DMS 273 (cell line): Measurements from ENCODE around the gene FUNDC2.
"Not testable (repeated sequence)": the region's sequence is repeated elsewhere in the genome, so short reads cannot be mapped to it uniquely, and the experiment has no call there.

ENCODE experiments used
- DNase-seq: peaks from one replicate; lab custom pipeline; 2025; ENCODE audit not compliant: unreplicated experiment; lab: John Stamatoyannopoulos, UW

FUNDC2 gene, protein sequence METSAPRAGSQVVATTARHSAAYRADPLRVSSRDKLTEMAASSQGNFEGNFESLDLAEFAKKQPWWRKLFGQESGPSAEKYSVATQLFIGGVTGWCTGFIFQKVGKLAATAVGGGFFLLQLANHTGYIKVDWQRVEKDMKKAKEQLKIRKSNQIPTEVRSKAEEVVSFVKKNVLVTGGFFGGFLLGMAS

DNA sequence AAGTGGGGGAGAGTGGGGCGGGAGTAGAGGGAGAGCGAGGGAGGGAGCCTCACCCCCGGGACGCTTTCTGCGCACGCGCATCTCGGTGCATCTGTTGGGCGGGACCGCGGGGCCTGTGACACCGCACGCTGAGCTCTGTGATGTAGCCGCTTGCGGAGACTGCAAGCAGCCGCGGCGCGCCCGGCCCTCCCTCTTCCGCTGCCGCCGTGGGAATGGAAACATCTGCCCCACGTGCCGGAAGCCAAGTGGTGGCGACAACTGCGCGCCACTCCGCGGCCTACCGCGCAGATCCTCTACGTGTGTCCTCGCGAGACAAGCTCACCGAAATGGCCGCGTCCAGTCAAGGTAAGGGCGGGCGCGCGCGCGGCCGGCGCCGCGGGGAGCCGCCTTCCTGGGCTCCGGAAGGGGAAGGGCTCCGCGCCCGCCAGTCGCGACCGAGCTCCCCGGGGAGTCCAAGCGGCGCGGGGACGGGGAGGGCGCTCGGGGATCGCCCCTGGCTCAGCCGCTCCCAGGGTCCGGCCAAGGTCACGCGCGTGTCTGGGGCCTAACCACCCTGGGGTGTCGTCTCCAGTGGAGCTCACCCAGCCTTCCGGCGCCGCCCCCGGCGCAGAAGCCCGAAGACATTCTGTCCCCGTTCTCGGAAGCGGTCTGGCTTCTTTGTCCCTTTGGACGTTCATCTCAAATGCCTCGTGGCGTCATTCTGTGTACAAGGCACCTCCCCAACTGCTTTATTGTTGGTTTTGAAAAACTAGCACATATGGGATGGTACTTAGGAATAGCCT is at the start of gene FUNDC2:
Gene FUNDC2 (plus strand): TSS at position 118 of the 782 bp plus-strand sequence. CDS start 95 bp downstream, at position 213.
- DNase-seq = peak; percentile 98

DNA sequence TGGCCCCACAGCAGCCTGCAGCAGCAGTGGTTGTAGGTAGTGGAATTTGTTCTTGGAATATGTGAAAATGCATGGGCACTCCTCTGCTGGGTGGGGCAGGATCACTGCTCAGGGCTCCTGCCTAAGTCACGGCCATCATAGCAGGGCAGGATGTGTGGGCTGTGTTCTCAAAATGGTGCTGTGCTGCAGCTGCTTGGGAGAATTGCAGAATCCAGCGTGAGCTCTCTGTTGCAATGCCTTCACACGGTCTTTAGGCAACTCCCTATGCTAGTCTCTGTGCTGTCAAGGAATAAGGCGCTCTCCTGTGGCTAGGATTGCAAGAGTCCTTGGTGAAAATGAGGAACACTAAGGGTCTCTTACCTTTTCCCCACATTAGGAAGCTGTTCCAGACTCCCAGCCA is 47.0 kb upstream of the FUNDC2 start:
- DNase-seq = no peak

DNA sequence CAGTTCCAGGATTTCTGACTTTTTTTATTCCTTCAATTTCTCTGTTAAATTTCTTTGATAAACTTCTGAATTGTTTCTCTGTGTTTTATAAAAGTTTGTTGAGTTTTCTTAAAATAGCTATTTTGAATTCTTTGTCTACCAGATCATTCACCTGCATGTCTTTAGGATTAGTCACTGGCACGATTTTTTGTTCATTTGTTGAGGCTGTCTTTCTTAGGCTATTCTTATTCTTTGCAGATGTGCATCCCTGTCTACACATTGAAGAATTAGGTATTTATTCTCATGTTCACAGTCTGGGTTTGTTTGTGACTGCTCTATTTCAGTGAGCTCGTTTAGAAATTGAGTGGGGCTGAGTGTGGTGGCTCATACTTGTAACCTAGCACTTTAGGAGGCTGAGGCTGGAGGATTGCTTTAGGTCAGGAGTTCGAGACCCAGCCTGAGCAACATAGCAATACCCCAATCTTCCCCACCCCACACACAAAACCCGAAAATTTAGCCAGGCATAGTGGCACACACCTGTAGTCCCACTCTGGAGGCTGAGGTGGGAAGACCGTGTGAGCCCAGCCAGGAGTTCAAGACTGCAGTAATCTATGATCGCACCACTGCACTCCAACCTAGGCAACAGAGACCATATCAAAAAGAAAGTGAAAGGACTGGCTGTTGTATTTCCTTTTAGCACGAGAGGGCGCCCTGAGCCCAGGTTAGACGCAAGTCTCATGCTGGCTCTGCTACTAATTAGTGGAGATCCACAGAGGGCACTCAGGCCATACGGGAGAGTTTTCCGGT is 46.1 kb upstream of the FUNDC2 start:
- peak; percentile 90 for DNase-seq

DNA sequence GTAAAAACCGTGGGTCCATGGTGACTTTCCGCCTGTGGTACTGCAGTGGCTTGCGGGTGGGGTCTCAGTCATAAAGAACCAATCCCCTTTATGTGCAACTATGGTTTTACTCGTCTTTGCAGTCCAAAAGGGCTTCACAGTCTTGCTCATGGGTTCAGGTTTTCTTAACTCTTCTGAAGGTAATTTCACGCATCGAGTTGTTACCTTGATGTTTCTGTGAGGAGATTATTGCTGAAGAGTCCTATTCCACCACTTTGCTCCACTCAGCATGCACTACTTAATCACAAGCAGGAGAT is 45.6 kb upstream of the FUNDC2 start:
- DNase-seq = no peak

DNA sequence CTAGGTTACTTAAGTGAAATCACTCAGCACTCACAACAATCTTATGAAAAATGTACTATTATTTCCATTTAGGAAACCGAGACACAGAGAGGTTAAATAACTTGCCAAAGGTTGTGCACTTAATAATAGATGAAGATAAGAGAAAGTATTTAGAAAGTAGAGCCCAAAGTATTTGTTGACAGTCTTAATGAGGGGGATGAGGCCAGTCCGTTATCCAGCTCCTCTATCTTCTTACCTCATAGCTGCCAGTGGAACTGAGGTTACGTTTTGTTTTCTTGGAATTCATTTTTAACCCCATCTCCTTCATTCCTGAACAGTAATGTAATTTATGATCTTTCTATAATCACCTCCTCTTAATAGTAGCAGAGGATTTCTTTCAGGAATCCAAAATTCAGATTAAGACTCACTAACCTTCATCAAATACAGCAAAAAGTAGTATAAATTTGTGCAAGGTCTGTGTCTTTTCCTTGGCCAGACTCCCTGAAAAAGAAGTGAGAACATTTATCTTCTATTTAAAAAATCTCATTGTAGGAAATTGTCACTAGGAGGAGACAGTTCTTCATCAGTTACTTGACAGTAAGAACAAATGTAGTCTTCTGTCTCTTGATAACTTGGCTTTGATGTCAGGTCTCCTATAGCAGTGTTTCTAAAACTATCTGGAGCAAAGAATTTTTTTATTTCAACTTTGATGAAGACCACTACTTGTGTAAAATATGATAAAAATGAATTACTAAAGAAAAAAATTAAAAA is 39.6 kb upstream of the FUNDC2 start:
- DNase-seq = peak; percentile 15

DNA sequence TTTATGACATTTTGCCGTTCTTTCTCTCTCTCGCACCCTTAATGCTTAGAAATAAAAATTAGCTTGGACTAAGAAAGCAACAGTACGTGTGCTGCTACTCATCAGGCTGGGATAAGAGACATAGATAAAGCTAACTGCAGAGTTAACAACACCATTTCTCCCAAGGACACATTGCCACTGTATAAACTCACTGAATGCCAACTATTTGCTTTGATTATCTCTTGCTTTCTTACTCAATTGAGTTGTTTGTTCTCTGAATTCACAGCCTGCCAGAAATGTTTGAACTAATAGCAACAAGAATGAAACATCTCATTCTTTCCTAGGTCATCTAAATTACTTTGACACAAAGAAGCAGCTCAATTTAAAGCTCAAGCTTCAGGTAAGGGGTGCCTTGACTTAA is 38.7 kb upstream of the FUNDC2 start:
- DNase-seq = no peak

DNA sequence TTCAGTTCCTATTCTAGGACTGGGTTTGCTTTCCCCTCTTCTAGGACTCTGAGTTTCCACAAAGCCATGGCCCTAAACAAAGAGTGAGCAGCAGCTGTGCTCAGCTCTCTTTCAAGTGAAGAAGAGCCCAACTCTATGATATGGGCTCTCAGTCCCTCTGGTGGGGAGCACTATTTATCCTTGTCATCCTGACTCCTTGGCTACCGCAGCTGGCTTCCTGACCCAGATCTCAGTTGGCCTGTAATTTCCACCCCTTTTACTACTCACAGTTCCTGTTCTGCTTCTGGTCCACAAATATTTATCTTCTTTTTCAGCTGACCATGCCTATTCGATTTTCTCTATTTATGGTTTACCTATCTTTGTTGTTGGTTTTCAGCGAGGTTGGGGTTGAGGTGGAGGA is 37.9 kb upstream of the FUNDC2 start:
- no peak for DNase-seq

DNA sequence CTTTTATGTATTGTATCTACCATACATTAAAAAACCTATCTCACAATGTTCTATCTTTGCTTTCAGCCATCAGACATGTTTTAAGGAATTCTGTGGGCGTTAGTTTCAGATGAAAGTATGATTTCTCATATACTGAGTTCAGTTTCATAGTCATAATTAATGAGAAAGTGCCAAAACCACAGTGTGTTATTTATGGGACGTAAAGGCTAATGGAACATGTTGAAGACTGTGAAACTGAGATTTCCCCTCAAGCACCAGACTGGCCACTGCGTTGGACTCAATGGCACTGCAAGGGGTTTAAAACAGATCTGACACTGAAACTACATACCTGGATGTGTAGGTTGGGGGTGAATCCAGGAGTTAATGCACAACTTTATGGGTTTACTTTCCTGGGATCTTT is 36.1 kb upstream of the FUNDC2 start:
- no peak for DNase-seq

DNA sequence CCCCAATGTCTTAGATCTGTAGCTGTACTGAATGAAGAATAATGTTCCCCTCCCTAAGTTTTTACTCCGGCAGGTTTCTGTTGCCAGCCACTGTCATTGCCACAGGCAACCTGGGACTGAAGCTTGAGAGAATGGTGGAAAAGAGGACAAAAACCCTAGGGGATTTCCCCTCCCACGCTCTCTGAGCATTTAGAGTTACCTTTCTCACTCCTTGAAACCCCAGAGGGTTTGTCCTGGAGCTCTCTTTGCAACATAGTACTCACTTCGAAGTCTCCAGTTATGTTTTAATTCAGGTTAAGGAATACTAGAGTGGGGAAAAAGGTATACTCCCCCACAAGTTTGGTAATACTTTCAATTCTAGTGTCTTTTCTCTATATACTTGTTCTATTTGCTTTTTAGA is 35.6 kb upstream of the FUNDC2 start:
- DNase-seq = no peak

DNA sequence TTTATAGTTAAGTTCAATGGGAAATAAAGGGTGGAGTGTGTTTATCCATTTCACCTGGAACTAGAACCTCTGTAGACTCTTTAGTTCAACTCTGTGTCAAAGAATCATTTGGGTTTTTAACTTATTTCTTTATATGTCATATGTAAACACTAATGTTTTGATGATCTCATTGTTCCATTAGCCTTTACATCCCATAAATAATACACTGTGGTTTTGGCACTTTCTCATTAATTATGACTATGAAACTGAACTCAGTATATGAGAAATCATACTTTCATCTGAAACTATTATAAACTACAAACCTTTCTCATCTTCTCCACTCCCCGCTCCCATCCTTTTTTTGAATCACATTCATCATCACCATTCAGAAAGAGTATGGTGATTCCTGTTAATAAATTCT is 35.2 kb upstream of the FUNDC2 start:
- DNase-seq = no peak

DNA sequence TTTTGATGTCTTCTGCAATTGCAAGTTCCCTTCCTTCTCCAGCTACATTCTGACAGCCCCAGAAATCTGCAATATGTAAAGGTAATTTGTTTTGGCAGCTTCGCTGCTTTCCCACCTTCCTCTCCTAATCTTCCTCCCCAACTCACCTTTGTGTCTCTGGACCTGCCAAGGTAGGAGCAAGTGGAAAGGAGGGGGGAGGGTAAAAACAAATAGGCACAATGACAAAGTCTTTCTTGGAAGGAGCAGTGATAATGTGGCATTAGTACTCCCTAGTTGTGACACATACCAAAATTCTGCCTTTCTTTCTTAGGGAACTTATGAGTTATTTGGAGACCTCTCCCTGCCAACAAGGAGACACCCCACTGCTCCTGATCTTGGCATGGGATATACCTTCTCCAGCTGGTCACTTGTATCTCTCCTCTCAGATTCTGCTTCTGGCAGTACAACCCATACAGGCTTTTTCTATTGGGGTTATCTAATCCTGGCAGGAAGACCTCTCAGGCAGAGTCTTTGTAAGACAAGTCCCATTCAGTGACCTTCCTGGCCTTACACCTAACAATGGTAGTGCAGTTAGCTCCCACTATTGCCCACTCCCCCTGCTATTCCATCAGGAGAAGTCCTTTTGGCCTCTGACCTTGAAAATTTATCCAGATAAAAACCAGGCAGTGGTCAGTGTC is 28.3 kb upstream of the FUNDC2 start:
- DNase-seq = no peak

DNA sequence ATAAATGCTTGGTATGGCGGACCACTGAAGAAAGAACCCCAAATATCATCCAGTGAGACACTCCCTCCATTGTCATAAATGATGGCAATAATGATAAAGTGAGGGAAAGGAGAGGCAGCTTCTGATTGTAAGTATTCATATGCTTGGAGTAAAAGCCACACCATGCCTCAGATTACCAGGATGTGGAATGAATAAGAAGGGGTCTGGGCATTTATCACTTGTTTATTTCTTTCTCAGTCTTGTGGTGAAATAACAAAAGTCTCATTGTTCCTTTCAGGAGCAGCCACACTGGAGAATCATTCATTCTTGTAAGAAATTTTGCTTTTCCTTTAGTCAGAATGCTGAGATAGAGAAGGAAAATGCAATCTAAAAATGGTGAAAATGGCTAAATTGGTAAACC is 25.8 kb upstream of the FUNDC2 start:
- no peak for DNase-seq

DNA sequence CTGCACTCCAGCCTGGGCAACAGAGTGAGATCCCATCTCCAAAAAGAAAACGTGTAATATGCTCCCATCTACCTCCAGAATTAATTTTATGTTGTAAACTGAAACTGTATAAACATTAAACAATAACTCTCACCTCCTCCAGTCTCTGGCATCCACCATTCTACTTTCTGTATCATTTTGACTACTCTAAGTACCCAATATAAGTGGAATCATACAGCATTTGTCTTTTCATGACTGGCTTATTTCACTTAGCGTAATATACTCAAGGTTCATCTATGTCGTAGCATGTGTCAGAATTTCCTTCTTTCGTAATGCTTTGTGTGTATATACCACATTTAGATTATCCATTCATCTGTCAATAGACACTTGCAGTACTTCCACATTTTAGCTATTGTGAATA is 24.8 kb upstream of the FUNDC2 start:
- no peak for DNase-seq

DNA sequence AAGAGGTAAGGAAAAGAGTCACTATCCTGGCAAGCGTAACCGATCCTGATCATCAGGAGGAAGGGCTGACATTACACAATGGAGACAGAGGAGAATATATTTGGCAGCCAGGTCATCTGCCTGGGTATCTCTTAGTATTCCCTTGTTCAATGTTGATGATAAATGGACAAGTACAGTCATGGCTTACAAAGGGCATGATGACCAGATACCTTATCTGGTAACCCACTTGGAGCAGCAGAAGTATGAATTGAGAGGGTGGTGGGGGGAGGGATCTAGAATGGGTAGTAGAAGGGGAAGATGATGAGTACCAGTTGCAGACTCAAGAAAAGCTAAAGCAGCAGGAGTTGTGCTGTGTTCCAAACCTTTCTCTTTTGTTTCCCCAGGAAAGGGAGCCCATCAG is 21.5 kb upstream of the FUNDC2 start:
- DNase-seq = no peak

DNA sequence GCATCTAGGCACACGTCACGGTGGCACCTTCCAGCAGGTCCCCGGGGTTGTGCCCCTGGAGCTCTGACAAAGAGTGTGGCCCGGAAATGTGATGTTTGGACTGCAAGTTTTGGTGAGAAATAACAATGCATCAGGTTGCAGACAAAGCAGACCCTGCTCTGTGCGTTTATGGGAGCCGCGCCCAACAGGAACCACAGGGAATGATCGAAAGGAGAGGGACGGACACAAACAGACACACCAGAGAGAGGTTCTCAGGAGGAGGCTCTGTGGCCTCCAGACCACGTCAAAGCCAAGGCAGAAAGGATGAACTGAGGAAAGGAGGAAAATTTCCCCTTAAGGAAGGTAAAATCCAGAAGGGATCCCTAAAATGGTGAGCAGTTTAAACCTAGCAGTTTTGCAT is 20.3 kb upstream of the FUNDC2 start:
- not testable (repeated sequence) for DNase-seq

DNA sequence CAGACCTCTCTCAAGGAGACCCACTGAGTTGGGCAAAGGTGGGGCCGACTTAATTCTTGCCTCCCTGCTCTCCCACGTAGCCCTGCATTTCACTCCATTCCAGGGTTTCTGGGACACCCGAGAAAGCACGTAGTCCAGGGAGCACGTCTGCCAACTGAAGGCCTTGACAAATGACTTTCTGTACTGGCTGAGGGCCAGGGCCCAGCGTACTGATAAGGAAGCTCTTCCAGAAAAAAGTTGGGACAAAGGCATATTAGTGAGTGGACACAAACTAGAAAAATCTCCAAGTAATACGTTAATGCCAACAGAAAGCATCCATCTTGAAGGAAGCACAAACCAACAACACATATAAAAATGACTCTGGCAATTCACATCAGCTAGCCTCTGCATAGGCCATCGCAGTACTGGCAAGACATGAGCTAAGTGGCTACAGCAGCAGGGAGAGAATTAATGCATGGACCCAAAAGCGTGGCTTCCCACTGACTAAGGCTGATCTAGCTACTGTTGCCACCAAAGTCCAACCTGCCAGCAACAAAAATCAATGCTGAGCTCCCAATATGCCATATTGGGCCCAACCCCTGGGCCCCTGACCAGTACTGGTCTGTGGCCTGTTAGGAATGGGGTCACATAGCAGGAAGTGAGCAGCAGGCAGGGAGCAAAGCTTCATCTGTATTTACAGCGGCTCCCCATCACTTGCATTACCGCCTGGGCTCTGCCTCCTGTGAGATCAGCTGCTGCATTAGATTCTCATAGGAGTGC is 19.6 kb upstream of the FUNDC2 start:
- DNase-seq = not testable (repeated sequence)

DNA sequence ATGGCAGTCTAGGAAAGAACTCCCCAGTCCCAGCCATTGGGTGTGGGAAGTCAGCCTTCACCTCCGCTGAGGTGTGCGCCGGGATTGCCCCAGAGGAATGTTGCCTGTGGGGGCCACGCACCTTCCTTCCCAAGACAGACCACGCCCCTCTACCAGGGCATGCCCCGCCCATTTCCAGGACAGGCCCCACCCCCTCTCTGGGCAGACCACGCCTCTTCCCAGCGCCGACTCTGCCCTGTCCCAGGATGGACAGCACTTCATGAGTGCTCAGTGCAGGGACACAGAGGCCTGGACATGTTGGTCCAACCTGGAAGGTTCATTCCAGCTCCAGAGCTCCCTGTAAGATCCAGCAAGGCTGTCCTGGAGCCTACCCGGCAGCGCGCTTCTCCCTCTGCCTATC is 18.1 kb upstream of the FUNDC2 start:
- DNase-seq = not testable (repeated sequence)

DNA sequence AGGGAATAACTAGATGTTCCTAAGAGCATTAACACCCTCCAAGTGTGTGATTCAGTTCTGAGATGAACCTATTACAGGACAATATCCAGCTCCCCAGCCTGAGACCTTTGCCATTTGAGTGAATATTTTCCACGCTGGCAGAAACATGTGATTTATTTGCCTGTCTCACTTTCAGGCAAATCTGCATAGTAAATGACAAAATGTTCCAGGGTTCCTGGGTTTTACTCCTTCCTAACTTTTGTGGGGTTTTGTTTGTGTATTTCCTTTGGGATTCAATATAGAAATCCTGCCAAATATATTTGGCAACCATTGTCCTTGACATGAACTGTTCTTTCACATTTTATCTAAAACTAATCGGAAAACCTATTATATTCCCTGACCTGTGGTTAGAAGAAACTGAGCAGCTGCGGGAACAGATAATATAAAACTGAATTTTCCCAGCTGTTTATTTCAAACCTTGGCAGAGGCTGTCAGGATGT is 16.6 kb upstream of the FUNDC2 start:
- DNase-seq = no peak

DNA sequence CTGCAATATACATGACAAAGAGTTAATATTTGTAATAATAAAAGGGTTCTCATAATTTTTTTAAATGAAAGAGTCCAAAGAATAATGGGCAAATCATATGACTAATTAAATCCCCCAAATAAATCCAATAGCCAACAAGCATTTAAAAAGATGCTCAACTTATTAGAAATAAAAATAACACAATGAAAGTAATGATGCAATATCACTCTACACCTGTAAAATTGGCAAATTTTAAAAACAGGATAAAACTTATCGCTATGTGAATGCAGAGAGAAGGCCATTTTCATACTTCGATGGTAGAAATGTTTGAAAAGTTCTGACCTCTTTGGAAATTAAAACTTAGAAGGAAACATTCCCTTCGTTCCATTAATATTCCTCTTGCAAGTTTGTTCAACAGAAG is 6.1 kb upstream of the FUNDC2 start:
- DNase-seq = no peak

DNA sequence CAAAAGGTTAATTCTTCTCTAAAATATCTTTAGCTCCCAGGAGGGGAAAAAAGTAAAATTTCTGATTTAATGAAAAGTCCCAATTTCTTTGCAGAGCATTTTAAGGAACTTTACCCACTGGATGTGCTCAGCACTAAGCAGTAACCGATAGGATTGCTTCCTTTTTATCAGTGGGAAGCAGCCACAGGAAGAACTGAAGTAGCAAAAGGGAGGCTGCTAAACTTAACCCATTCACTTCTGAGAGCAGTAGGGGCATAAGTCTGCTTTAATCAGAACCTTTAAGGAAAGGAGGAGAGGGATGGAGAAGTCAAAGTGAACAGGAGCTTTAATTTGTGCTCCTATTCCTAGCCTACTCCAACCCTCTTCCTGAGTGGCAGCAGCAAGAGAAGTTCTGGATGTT is 4.1 kb upstream of the FUNDC2 start, which contains the start of gene F8:
Gene F8 (minus strand): TSS at position 139 of the 400 bp plus-strand sequence. CDS start 171 bp downstream, outside the sequence.
- no peak for DNase-seq
